ENCODE results near the gene CPNE2. TPM values are rescaled to one million over a fixed set of nuclear protein-coding genes. Genes with fewer than 3 reads are reported as not detected.
A peak's percentile ranks its signal among the peaks of the same experiment; 100 is the strongest.
"Not testable (repeated sequence)": the region's sequence is repeated elsewhere in the genome, so short reads cannot be mapped to it uniquely, and the experiment has no call there.

The CPNE2 gene
- polyA plus RNA-seq, 1 experiment: 80.6 TPM

DNA sequence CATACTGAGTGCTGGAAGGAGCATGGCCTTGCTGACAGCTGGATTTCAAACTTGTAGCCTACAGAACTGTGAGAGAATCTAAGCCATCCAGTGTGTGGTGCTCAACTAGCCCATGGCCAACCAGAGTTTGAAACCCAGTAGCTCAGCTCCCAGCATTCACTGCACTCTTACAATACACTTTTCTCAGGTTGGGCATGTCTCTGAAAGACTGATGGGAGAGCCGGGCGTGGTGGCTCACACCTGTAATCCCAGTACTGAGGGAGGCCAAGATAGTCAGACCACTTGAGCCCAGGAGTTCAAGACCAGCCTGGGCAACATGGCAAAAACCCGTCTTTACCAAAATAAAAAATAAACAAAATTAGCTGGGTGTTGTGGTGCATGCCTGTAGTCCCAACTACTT, 3.8 kb downstream of the CPNE2 start:
- DNase-seq (ENCODE audit: low read depth): no peak
- Histone ChIP-seq H3K4me3 (ENCODE audit: low read depth, low read length) (no peak overlapping the region), H3K36me3 (ENCODE audit: control insufficient read depth, insufficient read depth, low read length) (no peaks in the 10 kb centered on the region), H3K27me3 (ENCODE audit: control insufficient read depth, insufficient read depth, low read length) (no peaks in the 10 kb centered on the region)
- ChIA-PET CTCF (interaction anchor here (0.6 to 1.5 kb wide), 4 partner anchors 10 to 150 kb away, joined by 3 to 6 read pairs (median 4); no protein-coding TSS in a partner anchor), POLR2A (no interaction called here)
- TF ChIP-seq, protein P1, sequence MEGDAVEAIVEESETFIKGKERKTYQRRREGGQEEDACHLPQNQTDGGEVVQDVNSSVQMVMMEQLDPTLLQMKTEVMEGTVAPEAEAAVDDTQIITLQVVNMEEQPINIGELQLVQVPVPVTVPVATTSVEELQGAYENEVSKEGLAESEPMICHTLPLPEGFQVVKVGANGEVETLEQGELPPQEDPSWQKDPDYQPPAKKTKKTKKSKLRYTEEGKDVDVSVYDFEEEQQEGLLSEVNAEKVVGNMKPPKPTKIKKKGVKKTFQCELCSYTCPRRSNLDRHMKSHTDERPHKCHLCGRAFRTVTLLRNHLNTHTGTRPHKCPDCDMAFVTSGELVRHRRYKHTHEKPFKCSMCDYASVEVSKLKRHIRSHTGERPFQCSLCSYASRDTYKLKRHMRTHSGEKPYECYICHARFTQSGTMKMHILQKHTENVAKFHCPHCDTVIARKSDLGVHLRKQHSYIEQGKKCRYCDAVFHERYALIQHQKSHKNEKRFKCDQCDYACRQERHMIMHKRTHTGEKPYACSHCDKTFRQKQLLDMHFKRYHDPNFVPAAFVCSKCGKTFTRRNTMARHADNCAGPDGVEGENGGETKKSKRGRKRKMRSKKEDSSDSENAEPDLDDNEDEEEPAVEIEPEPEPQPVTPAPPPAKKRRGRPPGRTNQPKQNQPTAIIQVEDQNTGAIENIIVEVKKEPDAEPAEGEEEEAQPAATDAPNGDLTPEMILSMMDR (IDR thresholded peaks at IDR 0.05; ENCODE audit: insufficient read depth, low read depth, low read length): no peak

DNA sequence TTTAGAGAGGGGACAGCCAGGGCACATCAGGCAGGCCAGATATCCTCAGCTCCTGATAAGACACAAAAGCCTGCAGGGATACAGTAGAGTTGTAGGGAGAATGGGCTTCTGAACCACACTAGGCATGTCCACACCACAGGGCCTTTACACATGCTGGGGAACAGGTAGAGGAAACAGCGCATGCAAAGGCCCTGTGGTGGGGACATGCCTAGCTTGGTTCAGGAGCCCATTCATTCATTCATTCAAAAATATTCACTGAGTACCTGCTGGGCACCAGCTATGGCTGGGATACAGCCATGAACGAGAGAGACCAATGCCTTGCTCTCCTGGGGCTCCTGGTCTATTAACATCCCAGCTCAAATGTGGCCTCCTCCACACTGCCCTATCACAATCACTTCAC, 4.4 kb downstream of the CPNE2 start:
- POLR2A ChIA-PET: no interaction called here
- no peak for DNase-seq (ENCODE audit: low read depth)

DNA sequence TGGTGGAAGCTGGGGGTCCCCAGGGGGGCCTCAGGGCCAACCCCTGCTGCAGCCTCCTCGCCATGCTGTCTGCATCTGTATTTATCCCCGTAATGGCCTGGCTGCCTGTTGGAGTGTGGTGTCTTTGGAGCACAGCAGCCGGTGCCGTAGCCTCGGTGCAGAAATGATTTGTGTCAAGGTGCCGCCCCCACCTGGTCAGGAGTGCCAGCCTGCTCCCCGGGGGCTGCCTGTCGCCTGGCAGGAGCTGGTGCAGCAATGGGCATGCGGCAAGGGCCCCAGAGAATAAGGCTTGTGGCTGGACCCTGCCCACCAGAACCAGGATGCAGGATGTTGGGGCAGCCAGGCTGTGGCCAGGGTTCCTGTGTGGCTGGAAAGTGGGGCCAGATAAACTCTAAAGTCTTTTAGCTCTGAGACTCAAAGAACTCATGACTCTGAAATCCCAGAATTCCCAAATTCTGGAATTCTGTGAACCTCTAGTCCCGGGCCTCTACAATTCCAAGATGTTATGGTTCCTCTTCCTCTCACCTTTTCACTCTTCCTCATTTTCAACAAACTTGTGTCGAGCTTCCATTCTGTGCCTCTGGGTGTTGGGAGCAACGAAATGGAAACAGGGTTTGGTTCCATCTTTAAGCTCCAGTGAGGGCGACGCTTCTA, 5.9 kb downstream of the CPNE2 start:
- CTCF ChIA-PET: no interaction called here
- DNase-seq (ENCODE audit: low read depth): no peak
- no peaks in the 10 kb centered on the region for H3K36me3 ChIP-seq (ENCODE audit: control insufficient read depth, insufficient read depth, low read length)
- no peak overlapping the region for H3K4me3 ChIP-seq (ENCODE audit: low read depth, low read length)
- TF ChIP-seq, protein P1 (IDR thresholded peaks at IDR 0.05; ENCODE audit: insufficient read depth, low read depth, low read length): no peak
- POLR2A ChIA-PET: no interaction called here
- no peaks in the 10 kb centered on the region for H3K27me3 ChIP-seq (ENCODE audit: control insufficient read depth, insufficient read depth, low read length)

More for the DNA sequence above, 4.4 kb downstream of the CPNE2 start:
- CTCF ChIA-PET: interaction anchor here (0.6 to 1.5 kb wide), 5 partner anchors 10 to 149 kb away, joined by 3 to 6 read pairs (median 4); no protein-coding TSS in a partner anchor
- Histone ChIP-seq H3K27me3 (ENCODE audit: control insufficient read depth, insufficient read depth, low read length) (no peaks in the 10 kb centered on the region), H3K4me3 (ENCODE audit: low read depth, low read length) (no peak overlapping the region), H3K36me3 (ENCODE audit: control insufficient read depth, insufficient read depth, low read length) (no peaks in the 10 kb centered on the region)
- TF ChIP-seq, protein P1 (IDR thresholded peaks at IDR 0.05; ENCODE audit: insufficient read depth, low read depth, low read length): no peak

DNA sequence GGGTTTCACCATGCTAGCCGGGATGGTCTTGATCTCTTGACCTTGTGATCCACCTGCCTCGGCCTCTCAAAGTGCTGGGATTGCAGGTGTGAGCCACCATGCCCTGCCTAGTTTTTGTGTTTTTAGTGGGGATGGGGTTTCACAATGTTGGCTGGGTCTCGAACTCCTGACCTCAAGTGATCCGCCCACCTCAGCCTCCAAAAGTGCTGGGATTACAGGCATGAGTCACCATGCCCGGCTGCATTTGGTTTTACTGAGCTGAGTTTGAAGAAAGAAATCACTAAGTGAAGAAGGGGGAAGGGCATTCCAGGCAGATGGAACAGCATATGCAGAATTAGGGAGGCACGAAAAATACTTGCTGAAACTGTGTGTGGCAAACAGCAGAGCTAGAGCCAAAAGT, 7.6 kb downstream of the CPNE2 start:
- H3K4me3 ChIP-seq (ENCODE audit: low read depth, low read length); H3K27me3 ChIP-seq (ENCODE audit: control insufficient read depth, insufficient read depth, low read length); POLR2A ChIA-PET; H3K36me3 ChIP-seq (ENCODE audit: control insufficient read depth, insufficient read depth, low read length): not testable (repeated sequence)
- CTCF ChIA-PET: interaction anchor here (3.8 kb wide), 1 partner anchor 8 kb away, joined by 15 read pairs; the partner anchor contains the start of gene CPNE2
- peak; percentile 17 for DNase-seq (ENCODE audit: low read depth)

DNA sequence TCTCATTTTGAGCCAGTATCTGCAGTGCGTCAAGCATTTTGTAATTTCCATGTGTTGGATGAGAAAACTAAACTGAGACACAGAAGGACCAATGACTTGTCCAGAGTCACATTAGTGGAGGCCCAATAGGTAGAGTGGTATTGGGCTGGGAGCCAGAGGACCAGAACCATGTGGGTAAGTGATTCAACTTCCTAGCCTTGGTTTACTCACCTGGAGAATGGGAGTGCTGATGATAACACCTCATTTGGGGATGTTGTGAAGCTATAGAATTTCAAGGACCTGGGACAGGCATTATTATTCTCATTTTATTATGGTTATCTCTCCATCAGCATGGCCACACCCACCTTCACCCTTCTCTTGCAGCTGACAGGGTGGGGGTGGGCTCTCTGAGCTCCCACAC, 8.1 kb downstream of the CPNE2 start:
- Histone ChIP-seq H3K27me3 (ENCODE audit: control insufficient read depth, insufficient read depth, low read length) (no peaks in the 10 kb centered on the region), H3K36me3 (ENCODE audit: control insufficient read depth, insufficient read depth, low read length) (no peaks in the 10 kb centered on the region), H3K4me3 (ENCODE audit: low read depth, low read length) (no peak overlapping the region)
- TF ChIP-seq, protein P1 (IDR thresholded peaks at IDR 0.05; ENCODE audit: insufficient read depth, low read depth, low read length): no peak
- no peak for DNase-seq (ENCODE audit: low read depth)
- CTCF ChIA-PET: interaction anchor here (3.8 kb wide), 1 partner anchor 8 kb away, joined by 15 read pairs; the partner anchor contains the start of gene CPNE2
- POLR2A ChIA-PET: no interaction called here
